Endothelial cell of umbilical vein (primary cell): Measurements from ENCODE around the gene UBE2E2.

Experiments used
- CTCF ChIP-seq, 2 donors: IDR thresholded peaks; 1 replicate in 1 of 2; 2 replicates in 1 of 2; pipeline ENCODE4 v1.5.1; 2011; ENCODE audit warnings: low read length in 2 of 2, mild to moderate bottlenecking in 2 of 2, moderate library complexity in 2 of 2, control low read depth in 1 of 2, inconsistent platforms in 1 of 2, low read depth in 1 of 2; ENCODE audit not compliant: insufficient read depth in 1 of 2; ENCODE audit errors: extremely low read depth in 1 of 2
- EZH2 ChIP-seq: IDR thresholded peaks from 2 replicates; pipeline ENCODE4 v1.6.1; 2012; ENCODE audit warnings: borderline replicate concordance, low read depth, mild to moderate bottlenecking, moderate library complexity, low read length, inconsistent platforms; ENCODE audit not compliant: severe bottlenecking
- JUN ChIP-seq: IDR thresholded peaks from 2 replicates; pipeline ENCODE4 v1.6.1; 2011; ENCODE audit warnings: borderline replicate concordance, low read depth; ENCODE audit not compliant: insufficient read length, insufficient read depth
- MAX ChIP-seq: IDR thresholded peaks from 2 replicates; pipeline ENCODE4 v1.6.1; 2011; ENCODE audit not compliant: insufficient read depth, insufficient read length
- MYC ChIP-seq: IDR thresholded peaks from one replicate; pipeline ENCODE4 v1.6.1; 2011; ENCODE audit warnings: mild to moderate bottlenecking, low read depth, low read length
- POLR2A ChIP-seq: IDR thresholded peaks from 2 replicates; pipeline ENCODE4 v1.6.1; 2012; ENCODE audit warnings: low read depth, mild to moderate bottlenecking, control low read depth, low read length
- POLR2AphosphoS5 ChIP-seq: IDR thresholded peaks from 2 replicates; pipeline ENCODE4 v1.6.1; 2012; ENCODE audit warnings: low read depth, mild to moderate bottlenecking, control low read depth, low read length, moderate library complexity; ENCODE audit not compliant: insufficient read depth

GRCh38 chr3:23302271-23302670, 99.1 kb downstream of the UBE2E2 start:
- TF ChIP-seq CTCF (IDR thresholded peaks at IDR 0.05; ENCODE audit: extremely low read depth in 1 of 2, insufficient read depth in 1 of 2, low read depth in 1 of 2, low read length in 2 of 2), result no peak
- TF ChIP-seq MAX, result no peak
- no peak for TF ChIP-seq EZH2
- no peak for TF ChIP-seq POLR2A
- no peak for TF ChIP-seq POLR2AphosphoS5
- TF ChIP-seq MYC, result no peak
- TF ChIP-seq JUN, result no peak
